GM21619 (cell line): Measurements from ENCODE around the gene HECTD2.
"Not testable (repeated sequence)": the region's sequence is repeated elsewhere in the genome, so short reads cannot be mapped to it uniquely, and the experiment has no call there.

Experiments
- ATAC-seq: cut with Tn5 transposase; IDR thresholded peaks from one replicate; pipeline ENCODE4 v1.9.1; 2021; ENCODE audit not compliant: unreplicated experiment

HECTD2 gene

DNA sequence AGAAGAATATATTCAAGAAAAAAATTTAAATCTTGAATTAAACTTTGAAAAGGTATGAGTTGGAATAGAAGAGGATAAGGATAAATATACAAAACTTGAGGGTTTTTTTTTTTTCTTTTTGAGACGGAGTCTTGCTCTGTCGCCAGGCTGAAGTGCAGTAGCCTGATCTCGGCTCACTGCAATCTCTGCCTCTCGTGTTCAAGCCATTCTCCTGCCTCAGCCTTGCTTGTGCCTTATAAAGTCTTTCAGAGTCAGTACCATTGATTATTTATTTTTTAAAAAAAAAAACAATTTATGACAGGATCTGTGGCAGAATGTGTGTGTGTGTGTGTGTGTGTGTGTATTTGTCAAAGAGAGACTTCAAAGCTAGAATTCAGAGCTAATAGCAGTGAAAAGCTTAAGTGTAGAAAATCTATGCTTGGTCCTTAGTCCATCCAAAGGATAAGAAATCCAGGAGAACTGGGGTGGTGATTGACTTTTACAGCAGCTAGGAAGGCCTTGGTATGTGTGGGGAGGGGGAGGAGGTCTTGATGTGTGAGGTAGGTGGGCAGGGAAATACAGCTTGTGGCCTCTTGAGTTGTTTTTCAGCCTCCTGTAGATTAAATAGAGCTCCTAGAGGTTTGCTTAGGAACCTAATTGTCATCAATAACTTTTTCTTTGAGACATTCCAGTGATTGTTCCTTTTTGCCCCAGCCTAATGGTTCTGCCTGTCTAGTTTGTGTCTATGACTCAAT, 2.4 kb downstream of the HECTD2 start:
- no peak for ATAC-seq

GRCh38 chr10:91415816-91416215, 5.7 kb downstream of the HECTD2 start:
- no peak for ATAC-seq

DNA sequence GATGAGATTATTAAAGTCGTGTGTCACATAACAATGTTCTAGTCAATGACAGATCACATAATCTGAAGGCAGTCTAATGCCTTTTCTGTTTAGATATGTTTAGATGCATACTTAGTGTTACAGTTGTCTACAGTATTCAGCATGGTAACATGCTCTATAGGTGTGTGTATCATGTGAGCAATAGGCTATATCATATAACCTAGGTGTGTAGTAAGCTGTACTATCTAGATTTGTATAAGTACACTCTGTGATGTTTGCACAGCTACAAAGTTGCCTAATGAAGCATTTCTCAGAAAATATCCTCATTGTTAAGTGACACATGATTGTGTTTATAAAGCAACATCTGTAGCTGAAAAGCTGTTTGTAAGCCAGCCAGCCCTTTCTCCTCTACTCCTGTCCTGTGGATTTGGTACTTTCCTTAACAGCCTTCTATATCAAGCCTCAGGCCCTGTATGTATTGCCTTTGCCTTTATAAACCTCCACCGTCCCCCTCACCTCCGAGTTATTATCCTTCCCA, 6.3 kb downstream of the HECTD2 start:
- ATAC-seq = no peak

DNA sequence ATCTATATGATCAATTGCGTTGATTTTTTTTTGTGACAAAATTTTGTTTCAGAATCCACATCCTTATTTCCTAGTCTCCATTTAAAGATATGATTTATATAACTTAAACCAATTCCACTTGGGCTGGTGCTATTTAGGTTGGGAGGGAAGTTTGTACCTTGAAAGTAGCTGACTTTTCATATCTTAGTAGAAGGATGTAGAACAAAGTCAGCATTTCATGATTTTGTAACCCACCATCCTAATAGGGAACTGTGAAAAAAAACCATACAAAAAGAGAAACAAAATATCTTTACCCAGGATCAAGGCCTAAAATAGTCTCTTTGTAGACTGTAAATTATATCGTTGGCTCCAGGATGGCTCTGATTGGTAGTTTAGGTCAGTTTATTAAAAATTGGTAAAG, 8.3 kb downstream of the HECTD2 start:
- no peak for ATAC-seq

- no peak for ATAC-seq
Measured at GRCh38 chr10:91420868-91421267, 10.7 kb downstream of the HECTD2 start.

DNA sequence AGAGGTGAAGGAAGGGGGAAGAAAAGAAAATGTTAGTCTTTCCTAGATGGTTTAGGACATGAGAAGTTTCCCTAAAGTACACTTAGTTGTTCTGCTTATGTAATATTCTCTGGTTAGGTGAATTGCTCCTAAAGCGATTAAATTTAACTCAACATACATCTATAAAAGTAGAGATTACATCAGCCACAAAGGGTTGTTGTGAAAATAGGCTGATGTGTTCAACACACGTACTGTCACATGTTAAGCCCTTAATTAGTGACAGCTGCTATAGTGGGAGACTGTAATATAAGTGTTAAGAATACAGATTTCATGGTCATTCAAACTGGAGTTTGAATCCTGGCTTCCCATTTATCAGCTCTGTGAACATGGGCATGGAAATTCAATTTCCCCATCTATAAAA, 12.8 kb downstream of the HECTD2 start:
- no peak for ATAC-seq

GRCh38 chr10:91424016-91424415, 13.9 kb downstream of the HECTD2 start:
- ATAC-seq = no peak

DNA sequence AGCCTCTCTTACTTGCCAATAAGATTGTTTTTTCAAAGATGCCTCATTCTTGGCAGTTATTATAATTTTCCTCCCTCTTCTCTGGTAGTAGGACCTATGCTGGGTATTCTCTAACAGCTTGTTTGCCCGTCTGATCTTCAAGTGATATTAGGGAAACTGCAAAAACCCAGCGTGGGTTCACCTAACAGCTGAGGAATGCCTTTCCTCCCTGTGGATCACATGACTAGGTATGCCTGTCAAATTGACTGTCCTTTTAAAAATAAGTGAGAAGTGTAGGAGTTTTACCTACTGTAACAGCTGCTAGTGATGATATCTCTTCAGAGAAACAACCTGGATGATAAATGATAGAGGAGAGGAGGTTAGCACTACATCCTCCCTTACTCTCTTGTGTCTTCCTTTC, 22.0 kb downstream of the HECTD2 start:
- ATAC-seq = no peak

DNA sequence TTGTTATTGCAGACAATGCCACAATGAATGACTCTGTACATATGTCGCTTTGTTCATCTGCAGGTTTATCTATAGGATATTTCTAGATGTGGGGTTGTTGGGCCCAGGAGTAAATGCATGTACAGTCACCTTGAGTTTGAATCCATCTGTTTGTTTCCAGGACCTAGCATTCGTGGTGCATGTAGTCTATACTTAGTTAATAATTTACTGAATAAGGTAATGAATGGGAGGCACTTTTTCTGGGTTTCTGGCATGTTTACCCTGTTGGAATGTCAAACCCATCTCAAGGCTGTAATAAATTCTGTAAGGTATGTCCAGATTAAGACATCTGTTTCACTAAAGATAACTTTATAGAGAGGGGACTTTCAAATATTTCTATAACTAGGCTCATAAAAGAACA, 23.5 kb downstream of the HECTD2 start:
- ATAC-seq = no peak

DNA sequence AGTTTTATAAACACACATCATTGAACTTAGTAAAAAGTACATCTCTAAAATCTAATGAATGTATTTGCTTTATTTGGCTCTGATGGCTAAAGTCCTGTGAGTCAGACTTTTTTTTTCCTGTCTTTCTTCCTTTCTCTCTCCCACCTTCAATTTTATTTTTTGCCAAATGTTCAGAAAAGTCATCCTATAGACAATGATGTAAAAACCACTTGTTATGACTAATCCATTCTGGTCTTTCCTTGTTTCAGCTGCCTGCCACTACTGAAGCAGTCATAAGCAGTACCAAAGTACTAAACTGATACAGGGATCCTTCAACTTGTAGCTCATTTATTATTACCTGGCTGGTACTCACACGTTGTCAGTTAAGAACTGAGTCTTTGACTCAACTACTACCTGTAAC, 23.9 kb downstream of the HECTD2 start:
- ATAC-seq = no peak

DNA sequence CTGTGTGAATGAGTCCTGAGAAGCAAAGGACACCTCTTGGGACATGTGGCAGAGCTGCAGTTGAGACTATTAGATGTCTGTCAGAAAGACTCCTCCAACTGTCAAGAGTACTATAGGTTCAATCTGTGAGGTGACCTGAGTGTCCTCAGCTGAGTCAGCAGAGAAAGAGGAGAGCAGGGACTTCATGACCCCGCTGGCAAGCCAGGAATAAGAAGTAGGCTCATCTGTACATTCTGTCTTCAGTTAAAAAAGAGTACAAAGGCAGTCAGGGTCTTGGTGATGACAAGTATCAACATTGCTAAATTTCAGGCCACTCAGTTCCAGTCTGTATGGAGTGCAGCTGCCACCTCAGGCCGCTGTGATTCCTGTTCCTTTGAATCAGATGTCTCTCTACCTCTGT, 25.1 kb downstream of the HECTD2 start:
- ATAC-seq = no peak

GRCh38 chr10:91438228-91438627, 28.1 kb downstream of the HECTD2 start:
- ATAC-seq = not testable (repeated sequence)

DNA sequence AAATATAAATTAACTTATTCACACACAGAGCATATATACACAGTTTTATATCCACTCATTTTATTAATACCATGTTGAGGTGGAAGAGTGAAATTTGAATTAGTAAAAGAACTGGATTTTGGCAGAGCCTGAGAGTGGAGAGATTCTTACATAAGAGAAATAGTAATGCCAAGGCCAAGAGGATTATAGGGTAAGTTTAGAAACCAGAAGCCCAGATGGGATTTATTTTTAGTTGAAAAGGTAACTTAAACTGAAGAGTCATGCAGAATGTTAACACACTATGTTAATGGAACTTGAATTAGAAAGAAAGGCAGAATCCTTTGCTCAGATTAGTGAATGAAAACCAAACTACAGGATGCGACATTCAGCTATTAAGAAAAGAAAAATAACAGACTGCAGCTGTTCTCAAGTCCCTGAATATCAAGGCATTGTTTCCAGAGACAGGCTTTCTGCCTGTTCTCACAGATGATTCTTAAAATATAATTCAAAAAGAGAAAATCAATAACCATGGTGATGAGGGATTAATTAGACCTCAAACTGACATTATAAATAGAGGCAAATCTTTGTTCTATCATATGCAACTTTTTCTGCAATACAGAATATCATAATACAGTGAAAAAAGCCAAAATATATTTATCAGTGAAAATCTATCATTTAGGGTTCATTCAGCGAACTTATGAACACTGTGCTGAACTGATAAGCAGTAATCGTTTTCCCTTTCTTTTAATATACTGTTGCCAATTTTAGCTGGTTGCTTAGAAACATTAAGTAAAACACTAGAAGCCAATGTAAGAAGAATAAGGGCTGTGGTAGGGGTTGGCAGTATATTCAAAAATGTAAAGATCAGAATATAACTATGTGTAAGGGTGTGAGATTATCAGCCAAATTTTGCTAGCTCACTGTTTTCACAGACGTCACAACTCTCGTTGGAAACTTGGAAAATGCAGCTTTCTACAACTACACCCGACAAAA, 34.4 kb downstream of the HECTD2 start:
- no peak for ATAC-seq

- no peak for ATAC-seq
Measured at GRCh38 chr10:91452063-91452462, 41.9 kb downstream of the HECTD2 start.

DNA sequence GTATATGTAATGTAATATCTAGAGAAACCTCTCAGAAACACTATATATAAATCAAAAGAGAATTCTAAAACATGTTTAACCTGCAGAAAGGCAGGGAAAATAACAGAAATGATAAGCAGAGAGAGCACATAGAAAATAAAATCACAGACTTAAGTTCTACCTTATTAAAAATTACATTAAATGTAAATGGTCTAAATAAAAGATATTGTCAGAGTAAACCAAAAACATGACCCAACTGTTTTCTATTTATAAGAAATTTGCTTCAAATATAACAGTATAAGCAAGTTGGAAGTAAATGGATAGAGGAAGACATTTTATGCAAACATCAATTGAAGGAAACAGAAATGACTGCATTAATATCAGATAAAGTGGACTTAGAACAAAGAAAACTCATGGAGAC, 43.4 kb downstream of the HECTD2 start:
- no peak for ATAC-seq

GRCh38 chr10:91455135-91455534, 45.0 kb downstream of the HECTD2 start:
- ATAC-seq = not testable (repeated sequence)

DNA sequence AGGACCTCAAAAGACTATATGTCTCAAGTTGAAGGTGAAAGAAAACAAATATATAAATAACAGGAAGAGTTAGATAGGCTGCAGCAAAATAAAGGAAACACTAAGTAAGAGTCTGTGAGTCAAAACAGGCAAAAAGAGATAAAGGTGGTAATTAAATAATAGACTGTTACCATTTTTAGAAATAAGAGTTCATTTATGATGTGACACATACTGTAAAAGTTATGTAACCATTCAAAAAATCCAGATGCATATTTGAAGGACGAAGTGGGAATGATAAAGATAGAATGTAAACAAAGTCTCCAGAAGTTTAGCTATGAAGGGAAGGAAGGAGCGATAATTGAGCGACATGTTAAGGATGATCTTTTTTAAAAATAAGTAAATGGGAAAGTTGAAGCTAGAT, 50.5 kb downstream of the HECTD2 start:
- ATAC-seq = no peak

GRCh38 chr10:91462423-91462822, 52.3 kb downstream of the HECTD2 start:
- no peak for ATAC-seq

DNA sequence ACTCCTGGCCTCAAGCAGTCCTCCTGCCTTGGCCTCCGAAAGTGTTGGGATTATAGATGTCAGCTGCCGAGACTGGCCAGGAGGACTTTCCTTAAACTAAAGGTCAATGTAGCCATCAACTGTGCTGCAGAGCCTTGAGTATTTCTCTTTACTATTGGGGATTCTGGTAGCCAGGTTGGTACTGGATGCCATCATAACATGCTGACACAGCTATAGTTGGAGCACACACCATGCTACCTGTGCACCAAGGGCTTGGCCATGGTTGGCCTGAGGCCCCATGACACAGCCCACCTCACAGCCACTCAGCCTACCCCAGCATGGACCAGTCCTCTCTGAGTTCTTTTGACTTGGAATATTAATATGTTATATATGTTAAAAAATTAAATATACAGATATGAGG, 54.4 kb downstream of the HECTD2 start:
- no peak for ATAC-seq

DNA sequence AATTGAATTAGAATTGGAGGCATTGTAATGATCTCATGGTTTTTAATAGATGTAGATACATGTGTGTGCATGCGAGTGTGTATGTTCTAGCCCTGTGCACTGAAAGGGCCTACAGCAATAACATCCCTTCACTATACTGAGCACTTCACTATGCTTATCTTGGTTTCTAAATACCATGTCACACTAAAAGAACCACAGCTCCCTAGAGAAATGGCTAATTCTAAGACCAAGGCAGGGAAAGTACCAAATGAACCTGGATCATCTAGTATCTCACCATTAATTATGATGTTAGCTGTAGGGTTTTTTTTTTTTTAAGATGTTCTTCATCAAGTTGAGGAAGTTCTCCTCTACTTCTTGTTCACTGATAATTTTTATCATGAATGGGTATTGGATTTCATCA, 55.1 kb downstream of the HECTD2 start:
- no peak for ATAC-seq

DNA sequence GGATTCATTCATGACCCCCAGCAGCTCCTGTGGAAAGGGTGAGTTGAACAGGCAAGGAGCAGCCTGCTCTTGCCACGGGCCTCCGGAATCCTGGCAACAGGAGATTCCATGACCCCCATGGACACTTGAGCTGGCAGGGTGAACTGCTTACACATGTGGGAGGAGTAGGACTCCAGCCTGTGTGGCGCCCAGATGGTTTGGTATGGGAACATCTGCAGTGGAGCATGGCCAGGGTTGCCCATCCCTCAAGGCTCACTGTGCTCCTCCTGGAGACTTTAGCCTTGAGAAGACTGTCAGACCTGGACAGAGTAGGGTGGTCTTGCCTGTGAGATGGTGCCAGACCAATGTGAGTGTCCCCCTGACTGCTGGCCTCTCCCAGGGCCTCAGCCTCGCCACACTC, 57.0 kb downstream of the HECTD2 start:
- ATAC-seq = no peak

- ATAC-seq = no peak
Measured at GRCh38 chr10:91471602-91472001, 61.5 kb downstream of the HECTD2 start.
